DMS53 treated with DMSO at 0.1 percent for 48 hours (cell line): Measurements from ENCODE around the gene CC2D1A.
A peak's percentile ranks its signal among the peaks of the same experiment; 100 is the strongest.

ENCODE experiments used
- DNase-seq: peaks from one replicate; lab custom pipeline; 2025; ENCODE audit not compliant: unreplicated experiment; lab: John Stamatoyannopoulos, UW

CC2D1A gene

GRCh38 chr19:13905634-13906520 is at the start of gene CC2D1A, which contains the start of gene BRME1:
CC2D1A (plus strand) TSS chr19:13906201; CDS start chr19:13906442, 241 bp downstream.
BRME1 (minus strand) TSS chr19:13906117; CDS start chr19:13904892, 1,225 bp downstream.
- DNase-seq = peak; percentile 71

- DNase-seq = no peak
Measured at GRCh38 chr19:13856497-13856896, 49.5 kb upstream of the CC2D1A start.

- no peak for DNase-seq
Measured at GRCh38 chr19:13859361-13859880, 46.6 kb upstream of the CC2D1A start.

- no peak for DNase-seq
Measured at GRCh38 chr19:13860679-13861391, 45.2 kb upstream of the CC2D1A start.

GRCh38 chr19:13861392-13861713 is 44.6 kb upstream of the CC2D1A start:
- no peak for DNase-seq

- peak; percentile 62 for DNase-seq
Measured at GRCh38 chr19:13861714-13862531, 44.1 kb upstream of the CC2D1A start.

GRCh38 chr19:13864046-13864666 is 41.8 kb upstream of the CC2D1A start:
- DNase-seq = no peak

- DNase-seq = no peak
Measured at GRCh38 chr19:13864667-13865570, 41.1 kb upstream of the CC2D1A start.

- DNase-seq = no peak
Measured at GRCh38 chr19:13865571-13866462, 40.2 kb upstream of the CC2D1A start.

- no peak for DNase-seq
Measured at GRCh38 chr19:13866463-13867046, 39.4 kb upstream of the CC2D1A start.

- no peak for DNase-seq
Measured at GRCh38 chr19:13868663-13869062, 37.3 kb upstream of the CC2D1A start.

- DNase-seq = no peak
Measured at GRCh38 chr19:13869281-13869680, 36.7 kb upstream of the CC2D1A start.

GRCh38 chr19:13870873-13871272 is 35.1 kb upstream of the CC2D1A start:
- no peak for DNase-seq

- no peak for DNase-seq
Measured at GRCh38 chr19:13872339-13872694, 33.7 kb upstream of the CC2D1A start.

GRCh38 chr19:13872695-13873389 is 33.2 kb upstream of the CC2D1A start:
- DNase-seq = no peak

- no peak for DNase-seq
Measured at GRCh38 chr19:13873834-13874515, 32.0 kb upstream of the CC2D1A start.

- no peak for DNase-seq
Measured at GRCh38 chr19:13875824-13876223, 30.2 kb upstream of the CC2D1A start.
